CD4-positive, CD25-positive, alpha-beta regulatory T cell (primary cell): ENCODE data around the gene CLK3. TPM values are rescaled to one million over a fixed set of nuclear protein-coding genes. Genes with fewer than 3 reads are reported as not detected.

Experiments
- ATAC-seq, 2 donors: fragments of 150-1000 bp; cut with Tn5 transposase; one replicate each; pipeline ENCODE4 v1.10.0; 2021; ENCODE audit warnings: low read depth in 2 of 2, moderate number of reproducible peaks in 2 of 2, moderate library complexity in 1 of 2
- DNase-seq, 3 donors: peaks; one replicate each; pipeline versions ENCODE4 v3.0.0 to v3.0.0-alpha.2; 2012 to 2022; ENCODE audit warnings: mixed read lengths in 1 of 3
- H3K27ac ChIP-seq: one replicate; pipeline ENCODE4 v1.7.0; 2013; ENCODE audit warnings: mild to moderate bottlenecking, low read length; ENCODE audit not compliant: insufficient read depth, poor library complexity, severe bottlenecking
- H3K27me3 ChIP-seq: one replicate; pipeline ENCODE4 v1.7.0; 2013; ENCODE audit warnings: low read length; ENCODE audit not compliant: control insufficient read depth, insufficient read depth
- H3K36me3 ChIP-seq: one replicate; pipeline ENCODE4 v1.7.0; 2013; ENCODE audit warnings: mild to moderate bottlenecking, low read length, moderate library complexity; ENCODE audit not compliant: control insufficient read depth, insufficient read depth
- H3K4me1 ChIP-seq: 2 replicates; pipeline ENCODE4 v1.7.0; 2013; ENCODE audit warnings: mild to moderate bottlenecking, low read length; ENCODE audit not compliant: insufficient read depth, control insufficient read depth, poor library complexity, severe bottlenecking
- H3K4me3 ChIP-seq: one replicate; pipeline ENCODE4 v1.7.0; 2013; ENCODE audit warnings: low read depth, mild to moderate bottlenecking, low read length, moderate library complexity
- H3K9me3 ChIP-seq, 2 experiments: 1 replicate in 1 of 2; 2 replicates in 1 of 2; pipeline ENCODE4 v1.7.0; 2013; ENCODE audit warnings: low read length in 2 of 2, mild to moderate bottlenecking in 1 of 2, moderate library complexity in 1 of 2; ENCODE audit not compliant: control insufficient read depth in 2 of 2
- H3K27ac Mint-ChIP-seq, 3 donors: one replicate each; pipeline ENCODE4 v1.8.0; 2020 to 2022; ENCODE audit warnings: mild to moderate bottlenecking in 3 of 3, mixed read lengths in 3 of 3, moderate library complexity in 2 of 3
- H3K27me3 Mint-ChIP-seq: one replicate; pipeline ENCODE4 v1.8.0; 2022; ENCODE audit warnings: mild to moderate bottlenecking, mixed read lengths
- H3K36me3 Mint-ChIP-seq: one replicate; pipeline ENCODE4 v1.8.0; 2020; ENCODE audit warnings: mixed read lengths
- H3K4me1 Mint-ChIP-seq, 4 donors: one replicate each; pipeline ENCODE4 v1.8.0; 2020 to 2022; ENCODE audit warnings: mixed read lengths in 4 of 4, mild to moderate bottlenecking in 1 of 4
- H3K4me3 Mint-ChIP-seq, 4 donors: one replicate each; pipeline ENCODE4 v1.8.0; 2020 to 2022; ENCODE audit warnings: mild to moderate bottlenecking in 4 of 4, mixed read lengths in 4 of 4, moderate library complexity in 3 of 4
- H3K9me3 Mint-ChIP-seq, 7 donors: one replicate each; pipeline ENCODE4 v1.8.0; 2020 to 2022; ENCODE audit warnings: mixed read lengths in 7 of 7, mild to moderate bottlenecking in 3 of 7, moderate library complexity in 2 of 7
- polyA plus RNA-seq, 4 donors: library from polyadenylated mRNA; unstranded; fragments of 300-500 nt; fragmentation: Illumina TruSeq; gene quantifications; one replicate each; pipeline ENCODE4 v1.2.3, GENCODE V29; 2021
- total RNA-seq: library from RNA; stranded (reverse); gene quantifications from one replicate; pipeline ENCODE4 v1.2.3, GENCODE V29; 2022

CLK3 gene
- total and polyA plus RNA-seq, 5 donors from 2014 or later = 58.4 to 289 (median 75.4) TPM

DNA sequence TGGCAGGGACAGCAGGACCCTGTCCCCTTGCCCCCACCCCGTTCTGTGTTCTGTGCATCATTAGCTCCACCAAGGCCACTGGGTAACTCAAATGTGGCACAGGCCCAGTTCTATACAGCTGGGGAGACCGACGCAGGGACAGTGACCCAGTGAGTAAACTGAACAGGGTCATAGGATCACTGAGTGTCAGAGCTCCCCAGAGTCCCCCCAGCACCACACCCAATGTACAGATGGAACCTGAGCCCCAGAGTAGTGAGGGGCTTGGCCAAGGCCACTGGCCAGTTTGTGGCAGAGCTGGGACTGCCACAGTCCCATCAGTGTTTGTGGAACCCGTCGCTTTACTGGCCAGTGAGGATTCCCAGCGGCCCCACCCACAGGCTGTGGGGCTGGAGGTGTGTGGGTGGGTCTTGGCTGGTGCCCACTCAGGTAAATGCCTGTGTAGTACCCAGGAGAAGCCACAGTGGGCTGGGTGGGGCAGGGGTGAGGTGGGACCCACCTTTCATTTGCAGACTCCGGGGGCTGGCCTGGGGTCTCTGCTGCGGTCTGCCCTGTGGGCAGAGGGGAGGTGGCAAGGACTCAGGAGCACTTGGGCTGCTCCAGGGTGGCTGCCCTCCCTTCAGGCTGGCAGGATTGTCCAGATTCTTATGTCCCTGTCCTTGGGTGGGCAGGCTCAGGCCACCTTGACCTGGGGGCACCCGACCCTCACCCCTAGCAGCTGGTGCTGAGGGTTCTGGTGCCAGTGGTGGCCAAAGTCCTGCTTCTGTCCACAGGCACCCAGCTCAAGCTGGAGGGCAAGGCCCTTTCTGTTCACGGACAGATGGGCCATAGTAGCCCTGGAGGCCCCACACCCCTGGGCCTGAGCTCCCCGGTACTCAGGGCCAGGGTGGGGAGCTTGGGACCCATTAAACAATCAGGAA is 11.6 kb upstream of the CLK3 start:
- no peaks in the 10 kb centered on the region for H3K27me3 Mint-ChIP-seq
- no peak overlapping the region for H3K4me3 ChIP-seq
- H3K27ac Mint-ChIP-seq = no peak overlapping the region
- no peaks in the 10 kb centered on the region for H3K27me3 ChIP-seq
- H3K4me1 ChIP-seq = peaks cover 7% of the 10 kb centered on the region
- H3K9me3 Mint-ChIP-seq = no peaks in the 10 kb centered on the region
- ATAC-seq (no peak), DNase-seq (no peak)
- no peaks in the 10 kb centered on the region for H3K9me3 ChIP-seq
- H3K4me1 Mint-ChIP-seq = peaks cover 0 to 7% (median 5%) of the 10 kb centered on the region in 4 donors
- H3K36me3 Mint-ChIP-seq = no peaks in the 10 kb centered on the region
- no peak overlapping the region for H3K4me3 Mint-ChIP-seq
- H3K27ac ChIP-seq = no peak overlapping the region
- no peaks in the 10 kb centered on the region for H3K36me3 ChIP-seq

DNA sequence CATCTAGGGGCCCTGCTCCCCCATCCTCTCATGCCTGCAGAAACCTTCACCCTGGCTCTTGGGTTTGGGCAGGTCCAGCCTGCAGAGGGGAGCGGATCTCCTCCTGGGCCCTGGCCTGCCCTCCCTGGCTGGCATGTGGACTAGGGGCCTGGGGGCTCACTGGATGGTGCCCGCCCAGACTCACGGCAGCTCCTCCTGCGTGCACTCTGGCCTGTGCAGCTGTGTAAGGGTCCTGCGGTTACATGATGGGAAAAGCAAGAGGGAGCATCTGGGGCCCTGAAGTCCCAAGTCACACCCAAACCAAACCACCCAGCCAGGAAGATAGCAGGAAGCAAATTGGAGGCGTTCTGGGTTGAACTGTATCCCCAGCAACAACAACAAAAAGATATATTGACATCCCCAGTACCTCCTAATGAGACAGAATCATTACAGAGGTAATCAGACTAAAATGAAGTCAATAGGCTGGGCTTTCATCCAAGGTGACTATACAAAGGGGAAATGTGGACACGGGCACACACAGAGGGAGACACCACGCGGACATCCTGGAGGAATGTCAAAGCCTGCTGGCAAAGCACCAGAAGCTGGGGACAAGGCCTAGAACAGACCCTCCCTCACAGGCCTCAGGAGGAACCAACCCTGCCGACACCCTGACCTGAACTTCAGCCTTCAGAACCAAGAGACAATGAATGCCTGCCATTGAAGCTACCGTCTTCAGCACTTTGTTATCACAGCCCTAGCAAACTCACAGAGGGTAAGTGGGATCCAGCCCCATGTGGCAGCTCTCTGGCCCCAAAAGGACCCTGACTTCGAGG is 10.4 kb upstream of the CLK3 start:
- H3K4me3 ChIP-seq = no peak overlapping the region
- no peak for ATAC-seq

DNA sequence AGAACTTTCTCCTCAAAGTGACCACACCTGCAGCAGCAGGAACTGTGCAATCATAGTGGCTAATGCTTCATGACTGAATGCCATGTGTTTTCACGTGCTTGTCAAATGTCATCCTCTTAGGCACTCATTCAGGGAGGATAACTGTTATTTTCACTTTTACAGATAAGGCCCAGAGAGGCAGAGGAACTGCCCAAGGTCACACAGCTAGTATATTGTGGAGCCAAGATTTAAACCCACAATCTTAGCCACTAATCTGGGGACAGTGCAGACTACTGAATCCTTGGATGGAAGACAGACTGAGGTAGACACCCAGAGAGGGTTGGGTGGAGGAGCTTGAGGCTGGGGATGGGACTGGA is 9.9 kb upstream of the CLK3 start:
- H3K4me3 ChIP-seq = no peak overlapping the region
- H3K36me3 ChIP-seq = no peaks in the 10 kb centered on the region
- no peak overlapping the region for H3K27ac ChIP-seq
- Mint-ChIP-seq H3K4me1 (peaks cover 0 to 3% (median 0%) of the 10 kb centered on the region in 4 donors), H3K27me3 (no peaks in the 10 kb centered on the region), H3K4me3 (no peak overlapping the region), H3K9me3 (no peaks in the 10 kb centered on the region), H3K27ac (no peak overlapping the region), H3K36me3 (no peaks in the 10 kb centered on the region)
- DNase-seq = no peak
- ATAC-seq = no peak
- H3K4me1 ChIP-seq = no peaks in the 10 kb centered on the region
- no peaks in the 10 kb centered on the region for H3K9me3 ChIP-seq
- no peaks in the 10 kb centered on the region for H3K27me3 ChIP-seq

More for the DNA sequence above, 10.4 kb upstream of the CLK3 start:
- Mint-ChIP-seq H3K36me3 (no peaks in the 10 kb centered on the region), H3K9me3 (no peaks in the 10 kb centered on the region), H3K27ac (peak overlapping the region in 1 of 3 donors; percentile 63), H3K4me3 (no peak overlapping the region), H3K27me3 (no peaks in the 10 kb centered on the region), H3K4me1 (peaks cover 0 to 3% (median 0%) of the 10 kb centered on the region in 4 donors)
- H3K27ac ChIP-seq = no peak overlapping the region
- no peaks in the 10 kb centered on the region for H3K27me3 ChIP-seq
- DNase-seq = no peak
- no peaks in the 10 kb centered on the region for H3K36me3 ChIP-seq
- H3K9me3 ChIP-seq = no peaks in the 10 kb centered on the region
- H3K4me1 ChIP-seq = no peaks in the 10 kb centered on the region

DNA sequence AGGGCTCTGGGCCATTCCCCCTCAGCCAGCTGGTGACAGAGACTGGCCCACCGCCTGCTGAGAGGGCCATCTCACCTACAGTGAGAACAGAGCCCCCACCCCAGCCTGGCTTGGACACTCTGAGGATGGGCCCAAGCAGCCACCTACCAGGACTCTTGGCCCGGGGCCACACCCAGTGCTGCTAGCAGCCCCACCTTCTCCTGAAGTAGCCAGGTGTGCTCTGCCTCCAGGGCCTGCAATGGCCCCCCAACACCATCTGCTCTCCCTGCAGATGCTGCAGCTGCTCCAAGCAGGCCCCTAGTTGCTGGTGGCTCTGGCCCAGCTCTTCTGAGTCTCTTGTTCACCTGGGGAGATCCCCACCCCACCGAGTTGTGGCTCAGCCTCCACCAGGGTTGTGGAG is 6.8 kb upstream of the CLK3 start:
- no peaks in the 10 kb centered on the region for H3K36me3 ChIP-seq
- Mint-ChIP-seq H3K27me3 (no peaks in the 10 kb centered on the region), H3K4me1 (peaks cover 0 to 6% (median under 1%) of the 10 kb centered on the region in 4 donors), H3K27ac (no peak overlapping the region), H3K36me3 (no peaks in the 10 kb centered on the region), H3K4me3 (no peak overlapping the region), H3K9me3 (no peaks in the 10 kb centered on the region)
- no peak for ATAC-seq
- no peak overlapping the region for H3K27ac ChIP-seq
- no peaks in the 10 kb centered on the region for H3K27me3 ChIP-seq
- no peak overlapping the region for H3K4me3 ChIP-seq
- H3K9me3 ChIP-seq = no peaks in the 10 kb centered on the region
- DNase-seq = no peak
- H3K4me1 ChIP-seq = no peaks in the 10 kb centered on the region

DNA sequence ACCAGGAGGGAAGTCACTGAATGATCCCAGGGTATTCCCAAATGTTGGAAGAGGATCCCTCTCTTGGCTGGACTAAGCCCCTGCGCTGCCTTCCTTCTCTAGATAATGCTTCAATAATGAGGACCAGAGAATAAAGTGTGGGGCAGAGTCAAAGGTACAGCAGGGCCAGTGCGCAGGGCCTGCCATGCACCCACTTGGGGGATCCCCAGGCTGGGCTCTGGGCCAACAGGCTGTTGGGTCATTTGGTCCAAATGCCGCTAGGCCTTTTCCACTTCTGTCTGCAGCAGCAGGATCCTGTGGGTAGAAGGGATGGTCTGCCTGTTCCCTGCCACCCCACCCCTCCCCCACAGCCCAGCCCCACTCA is 5.7 kb upstream of the CLK3 start:
- H3K27ac ChIP-seq = no peak overlapping the region
- no peaks in the 10 kb centered on the region for H3K9me3 ChIP-seq
- peaks cover 1% of the 10 kb centered on the region for H3K4me1 ChIP-seq
- no peaks in the 10 kb centered on the region for H3K27me3 ChIP-seq
- Mint-ChIP-seq H3K36me3 (no peaks in the 10 kb centered on the region), H3K9me3 (no peaks in the 10 kb centered on the region), H3K4me1 (peaks cover 0 to 7% (median 5%) of the 10 kb centered on the region in 4 donors), H3K4me3 (no peak overlapping the region), H3K27ac (no peak overlapping the region), H3K27me3 (no peaks in the 10 kb centered on the region)
- no peak overlapping the region for H3K4me3 ChIP-seq
- no peaks in the 10 kb centered on the region for H3K36me3 ChIP-seq
- DNase-seq (no peak), ATAC-seq (no peak)

DNA sequence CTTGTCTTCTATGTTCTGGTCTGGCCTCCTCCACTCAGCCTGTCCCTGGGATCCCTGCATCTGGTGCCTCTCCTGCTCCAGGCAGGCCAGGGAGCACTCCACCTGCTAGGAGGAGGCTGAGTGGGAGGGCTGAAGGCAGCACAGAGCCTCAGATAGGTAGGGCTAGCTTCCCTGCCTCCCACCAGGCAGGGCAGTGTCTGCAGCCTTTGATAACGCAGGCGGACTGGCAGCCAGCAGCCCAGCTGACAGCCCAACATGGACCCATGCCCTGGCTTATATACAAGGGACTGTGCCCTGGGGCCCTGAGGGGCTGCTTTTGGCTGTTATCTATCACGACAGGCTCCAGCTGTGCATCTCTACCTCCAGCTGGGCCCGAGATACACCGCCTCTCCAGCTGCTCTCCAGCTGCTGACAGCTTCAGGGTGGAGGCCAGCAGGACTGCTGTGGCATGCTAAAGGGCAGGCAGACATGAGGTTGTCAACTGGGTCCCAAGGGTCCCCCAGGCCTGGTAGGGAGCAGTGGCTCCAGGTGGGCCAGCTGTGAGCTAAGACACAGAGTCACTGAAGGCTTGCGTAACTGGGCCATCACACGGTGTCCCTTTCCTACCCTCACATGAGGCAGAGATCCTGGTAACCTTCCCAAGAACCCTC is 5.2 kb upstream of the CLK3 start:
- no peaks in the 10 kb centered on the region for H3K9me3 Mint-ChIP-seq
- no peak for DNase-seq

DNA sequence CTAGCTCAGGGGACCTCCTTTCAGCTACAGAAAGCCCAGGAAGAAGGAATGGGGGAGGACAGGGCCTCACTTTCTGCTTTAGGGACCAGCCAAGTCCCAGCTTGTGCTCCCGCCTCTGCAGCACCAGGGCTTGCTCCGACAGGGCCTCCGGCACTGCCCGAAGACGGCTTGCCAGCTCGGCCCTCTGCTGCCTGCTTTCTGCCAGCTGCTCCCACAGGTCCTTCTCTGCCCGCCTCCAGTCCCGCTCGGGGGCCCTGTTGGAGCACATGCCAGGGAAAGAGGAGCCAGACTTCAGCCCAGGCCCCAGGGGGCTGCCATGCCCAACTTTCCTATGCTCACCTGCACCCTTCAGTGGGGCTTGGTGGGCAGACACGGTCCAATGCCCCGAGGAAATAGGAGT is 4.3 kb upstream of the CLK3 start:
- H3K9me3 Mint-ChIP-seq = no peaks in the 10 kb centered on the region
- H3K36me3 ChIP-seq = no peaks in the 10 kb centered on the region
- H3K4me1 Mint-ChIP-seq = peaks cover 0 to 7% (median 4%) of the 10 kb centered on the region in 4 donors
- no peaks in the 10 kb centered on the region for H3K27me3 Mint-ChIP-seq
- H3K9me3 ChIP-seq = no peaks in the 10 kb centered on the region
- H3K4me3 ChIP-seq = no peak overlapping the region
- H3K4me3 Mint-ChIP-seq = peak overlapping the region in 1 of 4 donors; percentile 27
- ATAC-seq (no peak), DNase-seq (no peak)
- H3K27ac Mint-ChIP-seq = no peak overlapping the region
- H3K27ac ChIP-seq = no peak overlapping the region
- no peaks in the 10 kb centered on the region for H3K27me3 ChIP-seq
- no peaks in the 10 kb centered on the region for H3K36me3 Mint-ChIP-seq
- H3K4me1 ChIP-seq = peaks cover 10% of the 10 kb centered on the region

More for the DNA sequence above, 5.2 kb upstream of the CLK3 start:
- Mint-ChIP-seq H3K27ac (no peak overlapping the region), H3K4me3 (no peak overlapping the region), H3K4me1 (peaks cover 0 to 7% (median 4%) of the 10 kb centered on the region in 4 donors), H3K27me3 (no peaks in the 10 kb centered on the region), H3K36me3 (no peaks in the 10 kb centered on the region)
- Histone ChIP-seq H3K9me3 (no peaks in the 10 kb centered on the region), H3K27me3 (no peaks in the 10 kb centered on the region), H3K4me1 (peaks cover 6% of the 10 kb centered on the region), H3K4me3 (no peak overlapping the region), H3K36me3 (no peaks in the 10 kb centered on the region), H3K27ac (no peak overlapping the region)
- ATAC-seq = no peak
